Pons (tissue), 1 donor: ENCODE measurements around the gene AKIRIN1.
A peak's percentile ranks its signal among the peaks of the same experiment; 100 is the strongest.
"Not testable (repeated sequence)": the region's sequence is repeated elsewhere in the genome, so short reads cannot be mapped to it uniquely, and the experiment has no call there.

Source experiments
- DNase-seq: peaks from one replicate; pipeline ENCODE4 v3.0.0-alpha.2; 2016; ENCODE audit warnings: low spot score

The AKIRIN1 gene

DNA sequence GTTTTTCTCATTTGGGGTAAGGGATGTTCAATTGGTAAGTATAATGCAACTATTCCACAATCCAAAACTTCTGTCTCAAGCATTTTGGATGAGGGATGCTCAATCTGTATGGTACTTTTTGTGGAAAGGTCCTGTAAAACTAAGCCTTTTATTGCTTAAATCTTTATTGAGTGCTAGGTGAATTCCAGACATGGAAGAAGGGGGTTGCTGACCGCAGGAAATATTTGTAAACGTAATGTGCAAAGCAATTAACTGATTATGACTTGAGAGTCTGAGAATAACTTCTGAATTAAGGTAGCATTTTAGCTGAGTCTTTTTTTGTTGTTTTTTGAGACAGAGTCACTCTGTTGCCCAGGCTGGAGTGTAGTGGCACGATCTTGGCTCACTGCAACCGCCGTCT lies 3.1 kb downstream of the AKIRIN1 start:
- DNase-seq, result no peak

GRCh38 chr1:38997034-38997900 lies 6.2 kb downstream of the AKIRIN1 start:
- no peak for DNase-seq

- DNase-seq, result peak; percentile 87
Measured at GRCh38 chr1:38997901-38998190, 6.8 kb downstream of the AKIRIN1 start.

DNA sequence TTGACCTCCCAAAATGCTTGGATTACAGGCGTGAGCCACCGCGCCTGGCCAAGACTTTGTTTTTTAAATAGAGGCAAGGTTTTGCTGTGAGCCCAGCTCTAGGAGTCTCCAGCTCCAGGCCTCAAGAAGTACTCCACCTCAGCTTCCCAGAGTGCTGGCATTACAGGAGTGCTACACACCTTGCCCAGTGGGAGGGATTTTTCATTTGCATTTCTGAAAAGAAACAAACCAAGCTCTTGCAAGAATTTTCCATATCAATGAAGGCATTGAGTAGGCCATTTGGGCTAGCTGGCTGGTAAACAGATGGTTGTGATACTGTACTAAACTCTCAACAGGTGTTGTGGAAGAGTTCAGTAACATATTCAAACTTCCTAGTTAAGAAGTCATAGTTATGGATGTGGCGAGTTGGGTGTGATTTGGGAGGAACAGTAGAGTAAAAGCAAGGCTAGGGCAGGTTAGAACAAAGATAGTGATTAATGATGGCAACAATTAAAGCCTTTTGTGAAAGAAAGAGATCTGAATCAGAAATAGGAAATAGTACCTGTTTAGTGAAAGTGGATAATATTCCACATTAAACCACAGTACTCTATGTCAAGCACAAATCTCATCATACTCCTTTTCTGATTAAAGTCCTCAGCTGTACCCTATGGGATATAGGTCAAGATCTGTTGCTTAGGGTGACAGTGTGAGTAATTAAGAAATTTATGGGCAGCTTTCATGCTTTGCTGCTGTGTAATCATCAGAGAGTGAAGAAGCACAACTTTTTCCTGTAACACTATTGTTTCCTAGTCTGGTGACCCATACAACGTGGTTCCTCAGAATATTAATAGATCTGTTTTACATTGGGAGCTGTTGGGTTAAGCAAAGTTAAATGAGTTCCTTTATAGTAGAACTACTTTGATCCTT lies 10.7 kb downstream of the AKIRIN1 start:
- DNase-seq, result no peak

DNA sequence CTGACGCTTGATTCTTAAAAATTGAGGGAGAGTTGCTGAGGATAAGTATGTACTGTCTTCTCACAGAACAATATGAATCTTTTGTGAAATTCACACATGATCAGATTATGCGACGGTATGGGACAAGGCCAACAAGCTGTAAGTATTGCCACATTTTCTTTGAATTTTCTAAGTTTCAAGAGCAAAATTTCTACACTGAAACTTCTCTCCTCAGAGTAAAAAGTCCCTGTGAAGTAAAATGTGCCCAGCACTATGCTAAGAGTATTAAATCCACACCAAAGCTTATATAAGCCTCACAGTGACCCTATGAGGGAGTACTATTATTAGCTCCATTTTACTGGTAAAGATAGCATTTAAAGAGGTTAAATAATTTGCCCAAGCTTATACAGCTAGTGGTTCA lies 12.2 kb downstream of the AKIRIN1 start:
- no peak for DNase-seq

DNA sequence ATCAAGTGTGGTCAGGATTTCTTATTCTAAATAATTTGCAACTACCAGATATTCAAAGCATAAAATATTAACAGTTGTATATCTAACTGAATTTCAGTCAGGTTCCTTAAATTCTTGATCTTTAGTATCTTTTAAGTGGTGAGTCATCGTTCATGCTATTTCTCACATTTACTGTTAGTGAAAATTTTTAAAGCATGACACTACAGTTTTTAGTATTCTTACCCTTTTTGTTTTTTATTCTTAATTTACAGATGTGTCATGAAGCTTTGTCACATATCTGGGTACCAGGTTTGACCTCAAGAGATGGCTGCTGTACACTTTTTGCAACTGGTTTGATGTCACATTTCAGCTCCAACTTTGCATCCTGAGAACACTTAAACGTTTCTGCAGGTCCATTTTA lies 12.7 kb downstream of the AKIRIN1 start:
- DNase-seq, result no peak

- DNase-seq, result no peak
Measured at GRCh38 chr1:39006287-39006686, 15.2 kb downstream of the AKIRIN1 start.

DNA sequence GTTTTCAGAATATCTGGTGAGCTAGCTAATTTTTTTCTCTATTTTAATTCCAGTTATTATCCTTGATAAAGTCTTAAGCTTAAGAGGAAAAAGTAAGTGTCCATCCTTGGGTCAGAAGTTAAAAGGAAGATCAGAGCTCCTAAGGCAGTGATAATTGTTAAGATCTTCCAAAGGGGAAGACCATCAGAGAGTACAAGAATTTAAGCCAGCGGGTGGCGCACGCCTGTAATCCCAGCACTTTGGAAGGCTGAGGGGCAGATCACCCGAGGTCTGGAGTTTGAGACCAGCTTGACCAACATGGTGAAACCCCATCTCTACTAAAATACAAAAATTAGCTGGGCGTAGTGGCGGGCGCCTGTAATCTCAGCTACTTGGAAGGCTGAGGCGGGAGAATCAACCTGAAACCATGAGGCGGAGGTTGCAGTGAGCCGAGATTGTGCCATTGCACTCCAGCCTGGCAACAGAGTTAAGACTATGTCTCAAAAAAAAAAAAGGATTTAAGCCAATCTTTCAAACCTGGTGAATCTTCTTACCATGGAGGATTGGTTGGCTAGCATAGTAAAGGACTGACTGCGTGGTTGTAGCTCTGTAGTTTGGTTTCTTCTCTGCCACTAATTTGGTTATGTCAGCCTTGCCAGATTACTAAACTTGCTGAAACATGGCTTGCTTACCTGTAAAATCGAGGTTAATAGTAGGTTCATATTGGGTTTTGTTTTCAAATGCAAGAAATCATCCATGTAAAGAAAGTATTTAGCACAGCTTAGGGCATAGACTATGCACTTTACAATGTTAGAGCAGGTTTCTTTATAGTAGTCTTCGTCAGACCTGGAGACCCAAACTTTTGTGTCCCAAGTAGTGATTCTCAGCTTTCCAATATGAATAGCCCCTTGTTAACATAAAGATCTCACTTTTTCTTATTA lies 15.9 kb downstream of the AKIRIN1 start:
- no peak for DNase-seq

DNA sequence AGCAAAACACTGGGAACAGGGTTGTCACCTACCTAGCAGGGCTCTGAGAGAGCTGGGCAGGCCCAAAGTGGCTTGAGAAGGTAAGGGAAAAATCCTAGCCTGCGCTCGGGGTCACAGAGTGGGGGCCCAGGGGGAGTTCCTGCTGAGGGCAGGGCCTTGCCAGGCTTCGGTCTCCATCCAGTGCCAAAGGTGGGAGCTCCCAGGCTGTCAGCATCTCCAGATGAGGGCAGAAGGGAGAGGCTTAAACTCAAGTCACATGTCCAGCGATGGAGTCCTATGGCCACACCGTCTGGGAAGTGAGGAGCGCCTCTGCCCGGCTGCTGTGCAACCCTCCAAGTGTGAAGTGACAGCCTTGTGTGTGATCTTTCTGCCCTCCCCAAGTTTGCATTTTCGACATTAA lies 23.9 kb downstream of the AKIRIN1 start:
- not testable (repeated sequence) for DNase-seq

DNA sequence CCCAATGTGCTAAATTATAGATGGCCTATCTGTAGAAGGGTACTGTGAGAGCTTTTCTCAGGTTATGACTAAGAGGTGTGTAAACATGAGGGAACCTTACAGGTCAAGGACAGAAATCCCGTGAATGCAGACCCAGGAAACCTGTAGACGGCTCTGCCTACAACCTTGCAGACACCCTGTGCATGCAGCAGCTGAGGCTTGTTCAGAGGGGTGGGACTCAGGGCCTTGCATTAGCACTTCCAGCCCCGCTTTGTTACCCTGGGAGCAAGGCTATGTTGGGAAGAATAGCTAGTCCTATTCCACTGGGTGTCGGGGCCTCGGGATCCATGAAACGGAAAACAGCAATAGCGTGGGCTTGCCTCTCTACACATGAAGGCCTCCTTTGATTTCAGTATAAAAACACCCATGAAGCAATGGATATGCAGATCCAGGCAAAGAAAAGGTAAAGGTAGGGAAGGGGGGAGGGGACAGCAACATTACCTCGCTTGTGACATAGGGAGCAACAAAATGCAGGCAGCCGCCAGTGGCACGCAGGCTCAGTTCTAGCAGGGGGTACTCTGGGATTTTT lies 25.6 kb downstream of the AKIRIN1 start:
- no peak for DNase-seq

DNA sequence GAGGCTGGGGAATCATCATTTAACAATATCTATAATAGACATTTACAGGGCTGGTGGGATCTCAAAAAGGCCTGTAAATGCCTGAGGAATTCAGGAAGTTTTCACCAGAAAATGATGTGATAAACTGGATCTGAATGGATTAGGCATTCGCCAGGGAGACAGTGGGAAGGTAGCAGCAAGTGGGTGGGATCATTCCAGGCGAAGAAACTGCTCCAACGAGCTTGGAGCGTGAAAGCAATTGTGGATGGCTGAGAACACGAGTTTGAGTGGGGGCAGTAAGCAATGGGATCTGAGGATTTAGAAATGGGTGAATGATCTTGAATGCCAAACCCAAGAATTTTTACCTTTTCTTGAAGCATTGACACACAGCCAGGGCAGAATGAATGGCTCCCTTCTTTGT lies 26.2 kb downstream of the AKIRIN1 start:
- no peak for DNase-seq

- DNase-seq, result not testable (repeated sequence)
Measured at GRCh38 chr1:39020494-39020893, 29.4 kb downstream of the AKIRIN1 start.

DNA sequence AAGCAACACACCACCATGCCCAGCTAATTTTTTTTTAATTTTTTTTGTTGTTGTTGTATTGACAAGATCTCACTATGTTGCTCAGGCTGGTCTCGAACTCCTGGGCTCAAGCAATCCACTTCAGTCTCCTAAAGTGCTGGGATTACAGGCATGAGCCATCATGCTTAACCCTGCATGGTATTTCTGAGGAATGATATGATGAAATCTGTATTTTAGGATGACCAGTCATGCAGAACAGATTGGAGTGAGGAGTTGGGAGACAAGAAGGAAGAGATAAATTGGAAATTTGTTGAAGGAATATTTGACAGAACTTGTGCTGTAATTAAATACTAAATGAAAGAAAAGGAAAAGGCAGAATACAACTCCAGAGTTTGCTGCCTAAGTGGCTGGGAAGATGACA lies 30.4 kb downstream of the AKIRIN1 start:
- DNase-seq, result no peak

DNA sequence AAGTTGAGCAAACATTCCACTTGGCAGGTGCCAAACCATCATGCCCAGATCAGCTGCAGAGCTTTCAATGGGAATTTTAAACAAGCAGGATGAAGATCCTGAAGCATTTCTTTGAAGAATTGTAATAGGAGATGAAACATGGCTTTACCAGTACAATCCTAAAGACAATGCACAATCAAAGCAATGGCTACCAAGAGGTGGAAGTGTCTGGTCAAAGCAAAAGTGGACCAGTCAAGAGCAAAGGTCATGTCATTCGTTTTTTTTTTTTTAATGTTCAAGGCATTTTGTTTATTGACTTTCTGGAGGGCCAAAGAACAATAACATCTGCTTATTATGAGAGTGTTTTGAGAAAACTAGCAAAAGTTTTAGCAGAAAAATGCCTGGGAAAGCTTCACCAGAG lies 32.1 kb downstream of the AKIRIN1 start:
- DNase-seq, result no peak

GRCh38 chr1:39026051-39026865 lies 35.2 kb downstream of the AKIRIN1 start, which contains the start of gene NDUFS5:
NDUFS5 (plus strand) TSS chr1:39026350; CDS start chr1:39028725, 2,375 bp downstream.
- DNase-seq, result peak; percentile 83

DNA sequence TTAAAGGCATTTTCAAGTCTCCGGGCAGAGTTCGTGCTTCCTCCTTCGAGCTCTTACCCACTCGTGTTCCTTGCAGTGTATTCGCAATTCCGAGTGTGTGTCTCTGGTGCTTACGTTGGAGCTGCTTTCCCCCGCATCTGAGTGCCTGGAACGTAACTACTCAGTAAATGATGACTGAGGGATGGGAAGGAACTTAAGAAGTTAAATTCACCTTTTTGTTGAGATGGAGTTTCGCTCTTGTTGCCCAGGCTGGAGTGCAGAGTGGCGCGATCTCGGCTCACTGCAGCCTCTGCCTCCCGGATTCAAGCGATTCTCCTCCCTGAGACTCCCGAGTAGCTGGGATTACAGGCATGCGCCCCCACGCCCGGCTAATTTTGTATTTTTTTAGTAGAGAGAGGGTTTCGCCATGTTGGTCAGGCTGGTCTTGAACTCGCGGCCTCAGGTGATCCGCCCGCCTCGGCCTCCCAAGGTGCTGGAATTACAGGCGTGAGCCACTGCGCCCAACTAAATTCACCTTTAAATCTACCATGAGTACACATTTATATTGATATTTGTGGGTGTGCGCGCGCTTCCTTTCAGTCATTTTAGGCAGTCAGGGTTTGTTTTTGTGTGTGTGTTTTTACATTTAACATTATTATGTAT lies 35.9 kb downstream of the AKIRIN1 start:
- no peak for DNase-seq

DNA sequence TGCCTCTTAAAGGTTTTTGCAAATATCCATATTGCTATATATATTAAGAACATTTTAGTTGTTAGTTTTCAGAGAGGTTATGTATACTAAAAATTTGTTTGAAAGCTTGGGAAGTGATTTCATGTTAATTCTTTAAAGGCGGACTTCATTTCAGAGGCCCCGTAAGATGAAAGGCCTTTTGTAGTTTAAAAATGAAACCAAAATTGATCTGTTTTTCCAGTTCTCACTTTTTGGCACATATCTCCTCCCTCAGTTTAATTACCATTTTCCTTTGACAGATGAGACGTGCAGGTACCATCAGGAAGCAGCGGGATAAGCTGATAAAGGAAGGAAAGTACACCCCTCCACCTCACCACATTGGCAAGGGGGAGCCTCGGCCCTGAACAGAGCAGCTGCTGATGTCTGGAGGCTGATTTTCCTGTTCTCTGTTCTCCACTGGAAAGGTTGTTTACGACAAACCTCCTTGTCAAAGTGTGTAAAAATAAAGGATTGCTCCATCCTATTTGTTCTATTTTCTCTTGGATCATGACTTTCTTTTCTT lies 43.1 kb downstream of the AKIRIN1 start:
- DNase-seq, result no peak

- no peak for DNase-seq
Measured at GRCh38 chr1:39036678-39037077, 45.6 kb downstream of the AKIRIN1 start.

GRCh38 chr1:39043513-39043912 lies 52.4 kb downstream of the AKIRIN1 start:
- DNase-seq, result no peak

- DNase-seq, result no peak
Measured at GRCh38 chr1:39044762-39045161, 53.7 kb downstream of the AKIRIN1 start.
